ENCODE data around the gene ELAVL4. TPM values are rescaled to one million over a fixed set of nuclear protein-coding genes. Genes with fewer than 3 reads are reported as not detected.

Gene ELAVL4
- polyA plus RNA-seq = 25.1 TPM
- long read RNA-seq, donor 1, partial matches to known transcripts = 0 of 2 reads
- long read RNA-seq, donor 1, other reads (novel, unspliced or antisense) = 0 of 2 reads
- long read RNA-seq, donor 2, partial matches to known transcripts = 0 of 6 reads
- long read RNA-seq, donor 2, other reads (novel, unspliced or antisense) = 0 of 6 reads
- long read RNA-seq, donor 3 = 0 reads
- long read RNA-seq, donor 4 = 0 reads
- long read RNA-seq, donor 5, partial matches to known transcripts = 0 of 8 reads
- long read RNA-seq, donor 5, other reads (novel, unspliced or antisense) = 0 of 8 reads
- long read RNA-seq, donor 6 = 0 reads
- long read RNA-seq, donor 7, partial matches to known transcripts = 0 of 9 reads
- long read RNA-seq, donor 7, other reads (novel, unspliced or antisense) = 0 of 9 reads
- long read RNA-seq, donor 8 = 0 reads
- long read RNA-seq, donor 9, partial matches to known transcripts = 5 of 11 reads
- long read RNA-seq, donor 9, other reads (novel, unspliced or antisense) = 0 of 11 reads
- long read RNA-seq, donor 10, partial matches to known transcripts = 0 of 1 reads
- long read RNA-seq, donor 10, other reads (novel, unspliced or antisense) = 0 of 1 reads
- long read RNA-seq, donor 11, partial matches to known transcripts = 0 of 4 reads
- long read RNA-seq, donor 11, other reads (novel, unspliced or antisense) = 0 of 4 reads

DNA sequence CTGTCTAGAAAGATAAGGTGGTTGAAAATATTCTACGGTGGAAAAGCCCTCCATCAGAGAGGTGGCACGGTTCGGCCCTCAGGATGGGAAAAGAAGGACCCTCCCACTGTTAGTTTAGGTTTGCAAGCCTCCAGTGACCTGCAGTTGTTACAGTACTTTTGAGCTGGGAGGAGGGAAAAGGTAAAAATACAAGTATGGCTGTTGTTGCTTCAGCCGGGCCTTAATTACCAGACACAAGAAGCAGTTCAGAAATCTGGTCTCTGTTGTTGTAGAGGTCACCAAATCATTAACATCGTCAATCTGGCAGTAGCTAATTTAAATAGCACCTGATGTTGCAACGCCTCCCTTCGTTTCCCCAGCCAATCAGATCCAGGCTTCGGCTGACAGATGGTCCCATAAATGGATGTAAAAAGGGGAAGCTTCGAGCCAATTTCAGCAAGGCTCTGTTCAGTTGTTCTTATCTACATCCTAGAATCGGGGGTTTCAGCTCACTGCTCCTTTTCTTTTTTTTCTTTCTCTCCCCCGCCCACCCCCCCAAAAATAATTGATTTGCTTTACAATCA, at the start of gene ELAVL4:
ELAVL4 (plus strand) TSS at position 424 of the 563 bp plus-strand sequence. CDS start 270 bp downstream, outside the sequence.
- Histone ChIP-seq H3K27ac (ENCODE audit: low read length) (peak within 1 kb of the TSS; percentile 62), H3K27me3 (ENCODE audit: control insufficient read depth, insufficient read depth, low read length) (peaks cover 26% of the 10 kb centered on the region), H3K9me3 (ENCODE audit: control insufficient read depth, low read depth, low read length) (no peaks in the 10 kb centered on the region), H3K4me1 (ENCODE audit: control insufficient read depth, insufficient read depth, low read length) (no peaks in the 10 kb centered on the region), H3K4me3 (ENCODE audit: low read length) (peak within 1 kb of the TSS; percentile 27), H3K36me3 (ENCODE audit: control insufficient read depth, insufficient read depth, low read length) (no peaks in the 10 kb centered on the region)
- peak; percentile 11 to 22 for DNase-seq
- WGBS (ENCODE audit: insufficient coverage, low lambda C conversion rate) = no CpG with 5 or more reads among the region's 11 CpGs

DNA sequence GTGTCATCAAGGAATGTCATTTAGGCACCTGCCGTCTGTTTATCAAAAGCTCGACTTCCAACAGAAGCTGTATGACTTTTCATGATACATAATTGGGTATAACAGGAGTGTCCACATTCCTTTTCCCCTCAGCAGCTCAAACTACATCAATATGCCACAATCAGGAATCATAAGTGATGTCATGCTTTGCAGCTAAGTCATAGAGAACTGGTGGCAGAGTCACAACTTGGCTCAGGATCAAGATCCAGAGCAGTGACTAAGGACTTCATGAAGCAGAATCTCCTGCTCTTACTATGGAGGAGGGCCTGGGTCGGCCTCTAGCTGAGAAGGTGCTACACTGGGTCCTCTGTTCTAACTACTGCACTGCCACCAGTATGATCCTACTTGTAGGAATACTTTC, 48.4 kb upstream of the ELAVL4 start:
- H3K27me3 ChIP-seq (ENCODE audit: control insufficient read depth, insufficient read depth, low read length) = no peaks in the 10 kb centered on the region
- H3K36me3 ChIP-seq (ENCODE audit: control insufficient read depth, insufficient read depth, low read length) = no peaks in the 10 kb centered on the region
- no peaks in the 10 kb centered on the region for H3K9me3 ChIP-seq (ENCODE audit: control insufficient read depth, low read depth, low read length)
- no peak overlapping the region for H3K4me3 ChIP-seq (ENCODE audit: low read length)
- WGBS (ENCODE audit: insufficient coverage, low lambda C conversion rate) = no CpG with 5 or more reads among the region's 3 CpGs
- H3K27ac ChIP-seq (ENCODE audit: low read length) = no peak overlapping the region
- no peak for DNase-seq
- no peaks in the 10 kb centered on the region for H3K4me1 ChIP-seq (ENCODE audit: control insufficient read depth, insufficient read depth, low read length)

DNA sequence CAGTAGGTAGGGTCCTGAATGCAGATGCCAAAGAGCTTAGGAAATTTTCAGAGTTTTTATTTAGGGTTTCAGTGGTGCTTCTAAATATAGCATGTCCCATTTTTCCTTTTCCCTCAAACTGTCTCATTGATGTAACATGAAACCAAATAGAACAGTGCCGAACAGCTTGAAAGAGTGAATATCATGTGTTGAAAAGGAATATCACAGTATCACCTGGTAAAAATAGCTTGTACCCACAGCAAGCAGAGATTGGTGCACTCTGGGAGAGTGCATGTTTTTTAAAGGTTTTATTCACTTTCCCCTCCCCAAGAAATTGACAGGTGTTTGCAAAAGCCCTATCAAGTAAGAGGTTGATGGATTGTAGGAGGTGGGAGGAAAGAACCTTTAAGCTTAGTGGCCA, 41.9 kb upstream of the ELAVL4 start:
- Histone ChIP-seq H3K27ac (ENCODE audit: low read length) (no peak overlapping the region), H3K4me3 (ENCODE audit: low read length) (no peak overlapping the region), H3K36me3 (ENCODE audit: control insufficient read depth, insufficient read depth, low read length) (no peaks in the 10 kb centered on the region), H3K9me3 (ENCODE audit: control insufficient read depth, low read depth, low read length) (no peaks in the 10 kb centered on the region), H3K4me1 (ENCODE audit: control insufficient read depth, insufficient read depth, low read length) (no peaks in the 10 kb centered on the region), H3K27me3 (ENCODE audit: control insufficient read depth, insufficient read depth, low read length) (no peaks in the 10 kb centered on the region)
- DNase-seq = no peak
- no CpG with 5 or more reads among the region's 1 CpG for WGBS (ENCODE audit: insufficient coverage, low lambda C conversion rate)

DNA sequence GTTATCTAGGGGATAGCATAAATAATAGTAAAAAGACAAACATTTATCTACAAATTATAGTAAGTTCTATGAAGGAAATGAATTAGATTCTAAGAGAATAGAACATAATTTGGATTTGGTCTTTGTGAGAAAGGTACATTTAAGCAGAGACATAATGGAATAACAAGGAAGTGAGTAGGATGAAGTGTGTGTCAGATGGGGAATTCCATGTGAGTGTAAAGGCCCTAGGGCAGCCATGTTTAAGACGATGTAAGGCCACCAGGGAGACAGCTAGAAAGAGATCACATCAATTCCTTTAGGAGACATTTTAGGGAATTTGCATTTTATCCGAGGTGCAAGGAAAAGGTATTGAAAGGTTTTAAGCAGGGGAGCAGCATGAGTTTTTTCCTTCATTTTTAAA, 33.8 kb upstream of the ELAVL4 start:
- Histone ChIP-seq H3K27ac (ENCODE audit: low read length) (no peak overlapping the region), H3K27me3 (ENCODE audit: control insufficient read depth, insufficient read depth, low read length) (no peaks in the 10 kb centered on the region), H3K9me3 (ENCODE audit: control insufficient read depth, low read depth, low read length) (no peaks in the 10 kb centered on the region), H3K36me3 (ENCODE audit: control insufficient read depth, insufficient read depth, low read length) (no peaks in the 10 kb centered on the region), H3K4me3 (ENCODE audit: low read length) (no peak overlapping the region), H3K4me1 (ENCODE audit: control insufficient read depth, insufficient read depth, low read length) (no peaks in the 10 kb centered on the region)
- DNase-seq = no peak
- WGBS (ENCODE audit: insufficient coverage, low lambda C conversion rate) = 100% methylated on average over 1 of the region's 2 CpGs

DNA sequence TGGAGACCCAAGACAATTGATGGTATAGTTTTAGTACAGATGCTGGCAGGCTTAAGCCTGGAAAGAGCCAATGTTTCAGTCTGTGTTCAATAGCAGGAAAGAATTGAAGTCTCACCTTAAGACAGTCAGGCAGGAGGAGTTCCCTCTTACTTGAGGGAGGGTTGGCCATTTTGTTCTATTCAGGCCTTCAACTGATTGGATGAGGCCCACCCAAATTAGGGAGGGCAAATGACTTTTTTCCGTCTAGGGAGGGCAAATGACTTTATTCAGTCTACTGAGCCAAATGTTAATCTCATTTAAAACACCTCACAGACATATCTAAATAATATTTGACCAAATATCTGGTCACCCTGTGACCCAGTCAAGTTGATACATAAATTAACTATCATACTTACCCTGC, 31.4 kb upstream of the ELAVL4 start:
- H3K36me3 ChIP-seq (ENCODE audit: control insufficient read depth, insufficient read depth, low read length) = no peaks in the 10 kb centered on the region
- H3K9me3 ChIP-seq (ENCODE audit: control insufficient read depth, low read depth, low read length) = no peaks in the 10 kb centered on the region
- H3K27me3 ChIP-seq (ENCODE audit: control insufficient read depth, insufficient read depth, low read length) = no peaks in the 10 kb centered on the region
- no peak overlapping the region for H3K27ac ChIP-seq (ENCODE audit: low read length)
- DNase-seq = no peak
- no peaks in the 10 kb centered on the region for H3K4me1 ChIP-seq (ENCODE audit: control insufficient read depth, insufficient read depth, low read length)
- H3K4me3 ChIP-seq (ENCODE audit: low read length) = no peak overlapping the region
- WGBS (ENCODE audit: insufficient coverage, low lambda C conversion rate) = no CpG with 5 or more reads among the region's 1 CpG

DNA sequence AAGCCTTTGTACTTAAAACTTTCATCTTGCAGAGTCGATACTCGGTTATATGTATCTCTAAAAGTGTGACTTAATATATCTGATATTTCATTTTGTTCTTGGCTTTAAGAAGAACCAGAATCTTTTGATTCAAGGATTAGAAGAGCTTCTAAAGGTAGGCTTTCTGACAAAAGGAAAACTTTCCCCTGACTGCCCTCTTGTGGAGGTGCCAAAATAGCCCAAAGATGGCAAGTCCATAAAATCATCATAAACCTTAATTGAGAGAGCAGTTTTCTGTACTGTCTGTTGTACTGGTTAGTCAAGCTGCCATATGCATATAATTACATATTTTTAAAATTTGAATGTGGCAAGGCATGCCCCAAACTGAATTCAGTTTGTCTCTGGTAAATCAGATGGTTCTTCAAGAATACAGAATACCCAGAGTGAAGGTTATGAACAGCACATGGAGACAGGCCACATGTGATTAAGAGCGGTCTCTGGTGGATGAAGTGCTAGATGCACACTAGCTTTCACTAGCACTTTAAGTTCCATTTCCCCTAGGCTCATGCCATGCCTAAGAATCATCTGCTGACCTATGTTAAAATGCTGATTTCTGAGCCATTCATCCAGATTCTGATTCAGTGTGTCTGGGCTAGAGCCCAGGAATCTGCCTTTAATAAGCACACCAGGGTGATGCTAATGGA, 27.7 kb upstream of the ELAVL4 start:
- H3K4me3 ChIP-seq (ENCODE audit: low read length) = no peak overlapping the region
- H3K4me1 ChIP-seq (ENCODE audit: control insufficient read depth, insufficient read depth, low read length) = no peaks in the 10 kb centered on the region
- H3K9me3 ChIP-seq (ENCODE audit: control insufficient read depth, low read depth, low read length) = no peaks in the 10 kb centered on the region
- no peaks in the 10 kb centered on the region for H3K36me3 ChIP-seq (ENCODE audit: control insufficient read depth, insufficient read depth, low read length)
- DNase-seq = no peak
- no peak overlapping the region for H3K27ac ChIP-seq (ENCODE audit: low read length)
- H3K27me3 ChIP-seq (ENCODE audit: control insufficient read depth, insufficient read depth, low read length) = no peaks in the 10 kb centered on the region
- no CpG with 5 or more reads among the region's 3 CpGs for WGBS (ENCODE audit: insufficient coverage, low lambda C conversion rate)

DNA sequence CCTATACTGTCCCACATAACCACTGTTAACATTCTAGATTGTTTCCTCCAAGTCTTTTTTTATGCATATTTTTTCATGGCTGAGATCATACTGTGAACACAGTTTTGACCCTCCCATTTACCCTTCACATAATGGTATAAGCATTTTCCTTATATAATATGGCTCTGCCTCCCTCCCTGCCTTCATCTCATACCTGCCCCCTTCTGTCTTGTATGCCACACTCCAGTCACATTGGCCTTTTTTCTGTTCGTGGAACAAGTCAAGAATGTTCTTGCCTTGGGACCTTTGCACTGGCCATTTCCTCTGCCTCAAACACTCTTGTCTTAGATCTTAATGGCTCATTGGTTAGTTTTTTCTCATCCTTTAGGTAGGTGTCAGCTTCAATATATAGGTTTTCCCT, 24.3 kb upstream of the ELAVL4 start:
- Histone ChIP-seq H3K9me3 (ENCODE audit: control insufficient read depth, low read depth, low read length) (no peaks in the 10 kb centered on the region), H3K36me3 (ENCODE audit: control insufficient read depth, insufficient read depth, low read length) (no peaks in the 10 kb centered on the region), H3K4me1 (ENCODE audit: control insufficient read depth, insufficient read depth, low read length) (no peaks in the 10 kb centered on the region), H3K27me3 (ENCODE audit: control insufficient read depth, insufficient read depth, low read length) (no peaks in the 10 kb centered on the region), H3K4me3 (ENCODE audit: low read length) (no peak overlapping the region), H3K27ac (ENCODE audit: low read length) (no peak overlapping the region)
- DNase-seq = no peak
- no CpG with 5 or more reads among the region's 1 CpG for WGBS (ENCODE audit: insufficient coverage, low lambda C conversion rate)

DNA sequence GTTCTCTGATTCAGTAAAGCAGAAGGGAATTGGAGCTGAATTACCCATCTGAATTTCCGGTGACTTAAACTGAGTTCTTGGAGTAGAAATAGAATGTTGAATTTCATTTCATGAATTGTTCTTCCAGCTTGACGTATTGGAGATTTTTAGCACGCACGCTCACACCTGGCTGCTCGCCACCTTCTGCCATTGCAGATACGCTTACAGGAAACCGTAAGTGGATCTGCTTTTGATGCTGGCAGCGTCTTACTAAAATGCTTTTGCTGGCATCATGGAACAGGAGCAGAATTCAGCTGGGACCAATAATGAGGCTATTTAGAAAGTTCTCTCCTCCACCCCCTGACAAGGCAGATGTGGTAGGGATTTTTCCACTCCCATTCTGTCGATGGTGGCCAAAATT, 17.7 kb upstream of the ELAVL4 start:
- H3K27me3 ChIP-seq (ENCODE audit: control insufficient read depth, insufficient read depth, low read length) = no peaks in the 10 kb centered on the region
- DNase-seq = no peak
- no peaks in the 10 kb centered on the region for H3K9me3 ChIP-seq (ENCODE audit: control insufficient read depth, low read depth, low read length)
- WGBS (ENCODE audit: insufficient coverage, low lambda C conversion rate) = no CpG with 5 or more reads among the region's 9 CpGs
- H3K4me1 ChIP-seq (ENCODE audit: control insufficient read depth, insufficient read depth, low read length) = no peaks in the 10 kb centered on the region
- no peak overlapping the region for H3K27ac ChIP-seq (ENCODE audit: low read length)
- no peaks in the 10 kb centered on the region for H3K36me3 ChIP-seq (ENCODE audit: control insufficient read depth, insufficient read depth, low read length)
- H3K4me3 ChIP-seq (ENCODE audit: low read length) = no peak overlapping the region

DNA sequence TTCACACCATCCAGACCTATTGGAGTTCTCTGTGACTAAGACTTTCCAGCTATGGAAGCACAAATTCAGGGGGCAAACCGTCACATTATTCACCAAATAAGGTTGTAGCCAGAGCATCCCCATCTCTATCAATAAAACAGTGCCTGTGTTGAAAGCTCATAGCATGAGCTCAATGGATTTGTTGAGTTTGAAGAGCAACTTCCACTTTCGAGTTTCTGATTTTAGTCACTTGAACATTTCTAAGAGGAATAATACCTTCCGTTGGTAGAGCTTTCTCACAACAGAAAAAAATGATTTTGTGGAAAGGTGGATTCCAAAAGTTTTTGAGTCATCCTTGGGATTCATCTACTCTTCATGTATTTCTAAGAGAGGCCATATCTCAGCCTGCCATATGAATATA, 13.0 kb upstream of the ELAVL4 start:
- H3K9me3 ChIP-seq (ENCODE audit: control insufficient read depth, low read depth, low read length) = no peaks in the 10 kb centered on the region
- DNase-seq = no peak
- no peaks in the 10 kb centered on the region for H3K36me3 ChIP-seq (ENCODE audit: control insufficient read depth, insufficient read depth, low read length)
- no peak overlapping the region for H3K4me3 ChIP-seq (ENCODE audit: low read length)
- no peak overlapping the region for H3K27ac ChIP-seq (ENCODE audit: low read length)
- H3K4me1 ChIP-seq (ENCODE audit: control insufficient read depth, insufficient read depth, low read length) = no peaks in the 10 kb centered on the region
- no peaks in the 10 kb centered on the region for H3K27me3 ChIP-seq (ENCODE audit: control insufficient read depth, insufficient read depth, low read length)
- WGBS (ENCODE audit: insufficient coverage, low lambda C conversion rate) = no CpG with 5 or more reads among the region's 3 CpGs

DNA sequence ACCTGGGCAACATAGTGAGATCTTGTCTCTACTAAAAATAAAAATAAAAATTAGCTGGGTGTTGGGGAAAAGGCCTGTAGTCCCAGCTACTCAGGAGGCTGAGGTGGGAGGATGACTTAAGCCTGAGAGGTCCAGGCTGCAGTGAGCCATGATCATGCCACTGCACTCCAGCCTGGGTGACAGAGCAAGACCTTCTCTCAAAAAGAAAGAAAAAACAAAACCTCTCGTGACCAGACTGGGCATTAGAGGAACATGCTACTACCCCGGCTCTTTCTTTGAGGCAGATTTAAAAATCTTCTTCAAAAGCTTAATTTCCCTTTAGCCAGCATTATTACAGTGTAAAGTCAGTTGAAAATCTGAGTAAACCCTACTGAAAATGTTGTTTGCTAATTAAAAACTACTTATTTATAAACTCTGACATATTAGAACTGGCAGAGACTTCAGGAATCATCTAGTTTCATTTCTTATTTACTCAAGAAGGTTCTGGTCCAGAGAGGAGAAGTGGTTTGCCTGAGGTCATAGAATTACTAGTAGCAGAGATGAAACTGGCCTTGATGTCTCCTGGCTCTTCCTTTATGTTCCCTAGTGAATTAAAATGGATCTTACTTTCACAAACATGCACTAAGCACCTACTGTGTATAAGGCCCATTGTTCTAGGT, 11.6 kb upstream of the ELAVL4 start:
- H3K9me3 ChIP-seq (ENCODE audit: control insufficient read depth, low read depth, low read length) = no peaks in the 10 kb centered on the region
- no peaks in the 10 kb centered on the region for H3K27me3 ChIP-seq (ENCODE audit: control insufficient read depth, insufficient read depth, low read length)
- no peaks in the 10 kb centered on the region for H3K36me3 ChIP-seq (ENCODE audit: control insufficient read depth, insufficient read depth, low read length)
- no peak overlapping the region for H3K4me3 ChIP-seq (ENCODE audit: low read length)
- no peak for DNase-seq
- no peaks in the 10 kb centered on the region for H3K4me1 ChIP-seq (ENCODE audit: control insufficient read depth, insufficient read depth, low read length)
- H3K27ac ChIP-seq (ENCODE audit: low read length) = no peak overlapping the region
- no CpG with 5 or more reads among the region's 2 CpGs for WGBS (ENCODE audit: insufficient coverage, low lambda C conversion rate)

Data from large intestine (tissue), 12 donors.